Heart right ventricle (tissue), 16 donors: Measurements from ENCODE around the gene LURAP1L. TPM values are rescaled to one million over a fixed set of nuclear protein-coding genes. Genes with fewer than 3 reads are reported as not detected.

Source experiments
- ATAC-seq, 8 donors: fragments of 200-7000 bp; cut with Tn5 transposase; one replicate each; pipeline ENCODE4 v1.9.1; 2020; ENCODE audit warnings: mild to moderate bottlenecking in 8 of 8, moderate library complexity in 8 of 8, moderate number of reproducible peaks in 1 of 8
- DNase-seq, 2 donors: peaks; one replicate each; pipeline ENCODE4 v3.0.0-alpha.2; 2020
- H3K27ac ChIP-seq, 10 donors: fragments of 200-600 bp; sonication (generic) in 2 of 10; one replicate each; pipeline versions ENCODE4 v1.5.0 to v1.8.0; 2020 to 2022; ENCODE audit warnings: mild to moderate bottlenecking in 3 of 10
- H3K27me3 ChIP-seq, 7 donors: fragments of 200-600 bp; one replicate each; pipeline ENCODE4 v1.8.0; 2021 to 2022; ENCODE audit warnings: mild to moderate bottlenecking in 2 of 7
- H3K36me3 ChIP-seq, 9 donors: fragments of 200-600 bp; sonication (generic) in 1 of 9; one replicate each; pipeline versions ENCODE4 v1.5.0 to v1.8.0; 2020 to 2022; ENCODE audit warnings: mild to moderate bottlenecking in 2 of 9
- H3K4me1 ChIP-seq, 9 donors: fragments of 200-600 bp; sonication (generic) in 1 of 9; one replicate each; pipeline versions ENCODE4 v1.5.0 to v1.8.0; 2020 to 2022; ENCODE audit warnings: mild to moderate bottlenecking in 4 of 9
- H3K4me3 ChIP-seq, 10 donors: fragments of 200-600 bp; sonication (generic) in 2 of 10; one replicate each; pipeline versions ENCODE4 v1.5.0 to v1.8.0; 2020 to 2022; ENCODE audit warnings: mild to moderate bottlenecking in 7 of 10, moderate library complexity in 2 of 10
- H3K9me3 ChIP-seq, 11 donors: fragments of 200-600 bp in 10 of 11; sonication (generic) in 2 of 11; one replicate each; pipeline versions ENCODE4 v1.5.0 to v1.8.0; 2013 to 2022; ENCODE audit warnings: mild to moderate bottlenecking in 2 of 11, control low read depth in 1 of 11, moderate library complexity in 1 of 11
- CTCF ChIP-seq, 9 donors: fragments of 200-600 bp; sonication (generic) in 2 of 9; IDR thresholded peaks; one replicate each; pipeline versions ENCODE4 v1.5.0 to v1.8.0; 2021 to 2022; ENCODE audit warnings: antibody characterized with exemption in 9 of 9, mild to moderate bottlenecking in 5 of 9, moderate library complexity in 1 of 9
- WGBS, 2 donors: extraction: QIAGEN DNeasy Blood & Tissue Kit; methylation state at CpG; one replicate each; pipeline ENCODE4 v1.1.7; 2013; ENCODE audit warnings: inconsistent platforms in 1 of 2; 5-methylcytosine and 5-hydroxymethylcytosine counted together
- intact Hi-C, 10 donors: fragments of 100-400 bp; cut with DNase I; formaldehyde crosslinking; loops; one replicate each; pipeline versions ENCODE4 v1.11.1 to v1.14.2; 2022
- polyA plus RNA-seq, 2 donors: library from polyadenylated mRNA; stranded (reverse); fragments of 200-250 nt; gene quantifications; one replicate each; pipeline ENCODE4 v1.2.3, GENCODE V29; 2013
- total RNA-seq, 10 donors: library from RNA; stranded (reverse); fragmentation: NEBNext Ultra II Directional in 3 of 10; extraction: Animal tissue kit (Norgen Biotek cat#: 25700) in 3 of 10; gene quantifications; one replicate each; pipeline versions ENCODE4 v1.2.1 to v1.2.4, GENCODE V29; 2021 to 2023
- donor health status: Arrhythmogenic right ventricular cardiomyopathy.
- donor health status: ischemic (EF 13 %, LVEDD 7.1; RV severe dilation, severe dysfunction).
- donor health status: healthy with polysubstance abuse.
- donor health status: DM: no; HTN: yes; CAD: no.
- donor health status: DM: no; HTN: no; CAD: no.
- donor health status: ischemic (EF 25% LVEDD 6.9; RV normal size, moderate dysfunction).
- donor health status: ischemic (EF 25% LVEDD 5.7; RV mildly dilated, moderate dysfunction).
- donor health status: healthy.
- donor health status: DM: yes; HTN: yes; CAD: no.
- donor health status: Ischemic cardiomyopathy.
- donor health status: ischemic (EF 35%, LVEDD 5.7; RV mildly dilated, moderate dysfunction).
- donor health status: nonischemic (EF 11% LVEDD 7.7; RV severe dilation, severe dysfunction).
- donor health status: DM: yes; HTN: yes; CAD: no.
- donor health status: PGD.
- donor health status: ischemic (EF 29% LVEDD 5.4; RV normal size, mild dysfunction).
- donor health status: nonischemic (EF 23%, LVEDD 6.1; RV moderate dilation, normal function).

Gene LURAP1L
- total and polyA plus RNA-seq, 12 donors: 1.2 to 4.6 (median 2.2) TPM

- 32 to 39% methylated on average over 6 of the region's 6 CpGs for WGBS, 2 donors
- H3K27ac ChIP-seq: peak overlapping the region in 7 of 10 donors; percentile 17 to 67 (median 49)
- peaks cover 0 to 54% (median 20%) of the 10 kb centered on the region in 9 donors for H3K4me1 ChIP-seq
- H3K9me3 ChIP-seq: no peaks in the 10 kb centered on the region
- ATAC-seq: peak in 7 of 8 donors; percentile 59 to 93 (median 84)
- H3K36me3 ChIP-seq: no peaks in the 10 kb centered on the region
- H3K27me3 ChIP-seq: no peaks in the 10 kb centered on the region
- DNase-seq: peak; percentile 11 to 15
- peak in 3 of 9 donors; percentile 26 to 47 (median 41) for TF ChIP-seq CTCF (IDR thresholded peaks at IDR 0.05)
- intact Hi-C loops: loop anchor here in 4 of 10 donors (2.0 to 10.0 kb wide), 4 partner anchors 37 to 89 kb away; partner anchors contain the start of gene LURAP1L (in 1 of the 4)
- peak overlapping the region in 4 of 10 donors; percentile 1 to 31 (median 12) for H3K4me3 ChIP-seq
Measured at GRCh38 chr9:12813960-12814876, 39.4 kb downstream of the LURAP1L start.

GRCh38 chr9:12814877-12815237, 40.0 kb downstream of the LURAP1L start:
- H3K36me3 ChIP-seq: no peaks in the 10 kb centered on the region

GRCh38 chr9:12815888-12816287, 41.1 kb downstream of the LURAP1L start:
- intact Hi-C loops: loop anchor here in 5 of 10 donors (2.0 to 10.0 kb wide), 5 partner anchors 39 to 91 kb away; partner anchors contain the start of gene LURAP1L (in 1 of the 5)
- Histone ChIP-seq H3K9me3 (no peaks in the 10 kb centered on the region), H3K4me3 (no peak overlapping the region), H3K4me1 (peaks cover 0 to 48% (median 20%) of the 10 kb centered on the region in 9 donors), H3K36me3 (no peaks in the 10 kb centered on the region), H3K27me3 (no peaks in the 10 kb centered on the region), H3K27ac (peak overlapping the region in 1 of 10 donors; percentile 64)
- ATAC-seq (no peak), DNase-seq (no peak)
- WGBS, 2 donors: 89 to 92% methylated on average over 5 of the region's 5 CpGs
- TF ChIP-seq CTCF (IDR thresholded peaks at IDR 0.05): no peak

More at GRCh38 chr9:12814877-12815237, 40.0 kb downstream of the LURAP1L start:
- H3K4me1 ChIP-seq: peaks cover 0 to 53% (median 20%) of the 10 kb centered on the region in 9 donors
- H3K4me3 ChIP-seq: peak overlapping the region in 2 of 10 donors; percentile 17 to 31
- no peaks in the 10 kb centered on the region for H3K27me3 ChIP-seq
- H3K9me3 ChIP-seq: no peaks in the 10 kb centered on the region
- ATAC-seq (no peak), DNase-seq (no peak)
- peak overlapping the region in 6 of 10 donors; percentile 45 to 67 (median 52) for H3K27ac ChIP-seq
- intact Hi-C loops: loop anchor here in 5 of 10 donors (2.0 to 10.0 kb wide), 5 partner anchors 38 to 90 kb away; partner anchors contain the start of gene LURAP1L (in 2 of the 5)
- TF ChIP-seq CTCF (IDR thresholded peaks at IDR 0.05): no peak

GRCh38 chr9:12816656-12817101, 41.9 kb downstream of the LURAP1L start:
- H3K9me3 ChIP-seq: no peaks in the 10 kb centered on the region
- no peak for TF ChIP-seq CTCF (IDR thresholded peaks at IDR 0.05)
- H3K27me3 ChIP-seq: no peaks in the 10 kb centered on the region
- WGBS, 2 donors: 84 to 88% methylated on average over 3 of the region's 3 CpGs
- no peak overlapping the region for H3K4me3 ChIP-seq
- DNase-seq (no peak), ATAC-seq (no peak)
- intact Hi-C loops: loop anchor here in 5 of 10 donors (2.0 to 10.0 kb wide), 5 partner anchors 39 to 92 kb away; partner anchors contain the start of gene LURAP1L (in 1 of the 5)
- H3K36me3 ChIP-seq: peaks cover 0 to 5% (median 0%) of the 10 kb centered on the region in 9 donors
- peaks cover 0 to 48% (median 20%) of the 10 kb centered on the region in 9 donors for H3K4me1 ChIP-seq
- no peak overlapping the region for H3K27ac ChIP-seq
